Occipital lobe (tissue), 2 donors: ENCODE measurements around the gene NCOA7. TPM values are rescaled to one million over a fixed set of nuclear protein-coding genes. Genes with fewer than 3 reads are reported as not detected.
"Not testable (repeated sequence)": the region's sequence is repeated elsewhere in the genome, so short reads cannot be mapped to it uniquely, and the experiment has no call there.

Experiments
- DNase-seq: peaks from one replicate; lab custom pipeline; 2025; lab: John Stamatoyannopoulos, UW
- total RNA-seq: library from RNA; depleted of rRNA; stranded (reverse); fragments of >200 nt; gene quantifications from one replicate; pipeline ENCODE4 v1.2.3, GENCODE V29; 2014

The NCOA7 gene
- total RNA-seq, 1 donor from 2014 or later: 33.5 TPM

DNA sequence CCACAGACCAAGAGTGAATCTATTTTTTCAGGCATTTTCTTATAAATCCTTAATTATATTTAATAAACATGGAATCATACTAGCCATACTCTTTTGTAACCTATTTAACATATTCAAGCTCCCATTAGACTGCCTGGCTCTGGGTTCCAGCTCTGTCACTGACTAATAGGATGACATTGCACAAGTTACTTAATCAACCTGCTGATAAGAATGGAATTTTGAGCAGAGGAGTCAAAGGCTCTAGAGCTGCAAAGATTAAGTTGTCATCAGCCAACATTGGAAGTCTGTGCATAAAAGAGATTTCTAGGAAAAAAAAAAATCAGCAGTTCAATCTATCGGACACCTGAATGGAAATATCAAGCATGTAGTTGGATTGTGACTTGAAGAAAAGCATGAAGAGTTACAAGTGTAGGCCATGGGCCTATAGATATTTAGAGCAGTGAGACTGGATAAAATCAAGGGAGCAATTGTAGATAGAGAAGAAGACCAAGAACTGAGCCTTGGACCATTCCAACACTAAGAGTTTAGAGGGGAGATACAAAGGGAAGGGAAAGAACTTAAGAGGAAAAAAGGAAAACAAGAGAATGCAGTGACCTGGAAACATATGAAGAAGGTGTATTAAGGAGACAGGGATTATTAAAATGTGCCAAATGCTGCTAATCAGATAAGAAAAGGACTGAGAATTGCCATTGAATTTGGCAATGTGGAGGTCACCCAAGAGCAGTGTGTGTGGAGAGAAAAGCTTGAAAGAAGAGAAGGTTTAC, 154.8 kb downstream of the NCOA7 start:
- DNase-seq: no peak

DNA sequence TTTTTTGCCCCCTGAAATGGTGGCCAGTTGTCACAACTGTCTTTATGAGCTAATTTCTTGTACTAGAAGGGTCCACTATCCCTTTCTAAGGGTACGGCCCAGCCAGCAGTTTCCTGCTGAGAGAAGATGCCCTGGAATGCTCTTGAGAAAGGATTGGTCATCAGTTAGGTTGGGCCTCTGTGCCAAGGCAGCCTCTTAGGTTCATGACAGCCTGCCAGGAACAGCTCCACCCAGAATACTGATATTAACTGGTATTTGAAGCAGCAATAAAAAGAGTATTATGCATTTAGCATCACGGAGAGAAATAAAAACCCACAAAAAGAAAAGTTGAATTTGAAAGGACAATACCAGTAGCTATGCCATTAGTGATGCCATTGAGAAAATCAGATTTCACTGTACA, 156.9 kb downstream of the NCOA7 start:
- no peak for DNase-seq

DNA sequence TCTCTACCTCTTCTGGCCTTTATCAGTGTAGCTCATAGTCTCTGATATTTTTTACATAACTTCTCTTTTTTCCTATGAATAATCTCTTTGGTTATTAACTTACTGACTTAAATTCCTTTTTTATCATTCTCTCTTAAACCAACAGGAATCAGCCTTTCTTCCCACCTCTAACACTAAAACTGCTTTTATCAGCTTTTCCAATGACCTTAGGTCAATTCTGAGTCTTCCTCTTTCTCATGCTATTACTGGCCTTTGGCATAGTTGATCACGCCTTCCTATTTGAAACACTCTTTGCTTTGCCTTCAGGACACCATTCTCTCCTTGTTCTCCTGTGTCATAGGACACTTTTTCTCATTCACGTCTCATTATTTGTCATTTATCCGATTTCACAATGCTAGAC, 157.7 kb downstream of the NCOA7 start:
- no peak for DNase-seq

DNA sequence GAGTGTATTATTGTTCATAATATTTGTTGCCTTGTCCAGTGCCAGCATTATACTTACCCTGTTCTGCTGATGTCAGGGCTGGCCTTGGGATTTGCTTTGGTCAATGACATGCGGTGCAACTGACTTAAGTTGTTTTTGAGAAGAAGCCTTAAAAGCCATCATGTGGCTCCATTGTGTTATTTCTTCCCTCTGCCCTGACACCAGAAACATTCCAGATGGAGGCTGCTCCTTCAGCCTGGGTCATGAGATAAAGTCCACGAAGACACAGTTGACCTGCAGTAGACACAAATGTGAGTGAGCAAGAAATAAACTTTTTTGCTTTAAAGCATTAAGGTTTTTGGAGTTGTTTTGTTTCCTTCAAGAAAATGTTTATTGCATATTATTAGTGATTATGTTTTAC, 158.3 kb downstream of the NCOA7 start:
- DNase-seq: no peak

DNA sequence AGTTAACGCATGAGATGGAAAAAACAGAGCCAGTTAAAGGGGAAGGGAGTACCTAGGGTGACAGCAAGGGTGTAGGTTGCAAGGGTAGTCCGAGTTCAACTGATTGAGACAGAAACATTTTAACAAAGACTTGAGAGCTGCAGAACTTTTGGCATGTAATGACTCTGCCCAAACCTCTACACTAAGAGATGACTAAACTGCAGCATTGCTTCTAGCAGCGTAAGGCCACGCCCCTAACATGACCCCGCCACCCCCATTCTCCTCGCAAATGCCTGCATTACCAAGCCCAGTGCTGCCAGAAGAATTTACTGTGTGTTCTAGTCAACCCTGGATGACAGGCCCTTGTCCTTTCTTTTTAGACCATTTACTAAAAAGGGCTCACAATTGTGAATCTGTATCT, 159.5 kb downstream of the NCOA7 start:
- DNase-seq: no peak

DNA sequence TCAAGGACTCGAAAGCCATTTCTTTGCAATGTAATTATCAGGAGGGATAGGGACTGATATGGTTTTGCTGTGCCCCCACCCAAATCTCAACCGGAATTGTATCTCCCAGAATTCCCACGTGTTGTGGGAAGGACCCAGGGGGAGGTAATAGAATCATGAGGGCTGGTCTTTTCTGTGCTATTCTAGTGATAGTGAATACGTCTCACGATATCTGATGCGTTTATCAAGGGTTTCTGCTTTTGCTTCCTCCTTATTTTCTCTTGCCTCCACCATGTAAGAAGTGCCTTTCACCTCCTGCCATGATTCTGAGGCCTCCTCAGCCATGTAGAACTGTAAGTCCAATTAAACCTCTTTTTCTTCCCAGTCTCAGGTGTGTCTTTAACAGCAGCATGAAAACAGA, 160.0 kb downstream of the NCOA7 start:
- DNase-seq: not testable (repeated sequence)

DNA sequence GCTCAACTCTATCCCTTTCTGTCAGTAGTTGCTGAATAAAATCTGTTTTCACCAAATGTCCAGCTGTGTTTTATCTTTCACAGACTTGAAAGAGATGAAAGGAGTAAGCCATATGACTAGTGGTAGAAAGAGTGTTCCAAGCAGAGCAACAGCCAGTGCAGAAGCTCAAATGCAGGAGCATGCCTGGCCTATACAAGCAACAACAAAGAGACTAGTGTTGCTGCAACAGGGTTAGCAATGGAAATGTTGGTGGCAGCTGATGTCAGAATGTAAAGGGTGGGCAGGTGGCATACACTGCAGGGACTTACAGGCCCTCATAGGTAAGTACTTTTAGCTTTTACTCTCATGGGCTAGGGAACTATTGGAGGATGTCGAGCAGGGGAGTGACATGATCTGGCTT, 160.6 kb downstream of the NCOA7 start:
- no peak for DNase-seq

DNA sequence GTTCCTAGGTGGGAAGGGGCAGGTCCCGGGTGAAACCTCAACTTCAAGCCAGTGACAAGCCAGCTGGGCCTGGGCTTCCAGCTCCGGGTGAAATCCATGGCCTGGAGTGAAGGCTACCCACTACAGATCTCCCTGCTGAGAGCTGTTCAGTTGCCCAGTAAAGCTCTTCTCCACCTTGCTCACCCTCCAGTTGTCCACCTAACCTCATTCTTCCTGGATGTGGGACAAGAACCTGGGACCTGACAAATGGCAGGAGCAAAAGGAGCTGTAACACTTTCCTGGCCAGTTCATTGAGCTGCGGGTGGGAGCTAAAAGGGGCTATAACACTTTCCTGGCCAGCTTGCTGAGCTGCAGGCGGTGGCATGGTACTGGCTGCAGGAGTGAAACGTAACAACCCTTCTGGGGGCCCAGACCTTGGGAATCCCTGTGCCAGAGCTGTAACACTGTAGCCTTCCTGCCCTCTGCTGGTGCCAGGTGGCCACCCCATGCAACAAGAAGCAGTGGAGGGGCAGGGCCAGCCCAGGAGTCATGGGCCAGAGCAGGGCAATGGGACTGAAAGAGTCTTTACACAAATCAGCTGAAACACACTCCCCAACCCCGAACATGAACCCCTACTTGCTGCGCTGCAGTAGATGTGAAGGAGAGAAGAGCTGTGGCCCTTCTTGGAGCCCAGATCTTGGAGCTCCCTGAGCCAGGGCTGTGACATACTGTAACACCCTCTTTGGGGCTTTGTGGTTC, 162.2 kb downstream of the NCOA7 start:
- no peak for DNase-seq

DNA sequence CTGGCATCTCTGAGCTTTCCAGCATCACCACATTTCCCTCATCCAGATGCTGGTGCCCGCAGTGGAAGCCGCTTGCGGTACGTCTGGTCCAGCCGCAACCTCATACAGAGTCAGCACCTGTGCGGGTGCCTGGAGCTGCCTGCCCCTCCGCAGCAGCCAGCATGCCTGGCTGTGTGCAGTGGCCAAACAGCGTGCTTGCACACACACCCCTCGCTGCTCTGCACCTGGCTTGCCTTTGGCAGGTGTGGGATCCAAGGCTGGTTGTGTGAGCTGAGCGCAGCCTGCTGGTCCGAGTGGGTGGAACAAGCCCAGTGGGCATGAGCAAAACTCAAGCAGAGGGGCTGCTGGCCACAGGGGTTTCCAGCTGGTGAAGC, 162.7 kb downstream of the NCOA7 start:
- DNase-seq: no peak

DNA sequence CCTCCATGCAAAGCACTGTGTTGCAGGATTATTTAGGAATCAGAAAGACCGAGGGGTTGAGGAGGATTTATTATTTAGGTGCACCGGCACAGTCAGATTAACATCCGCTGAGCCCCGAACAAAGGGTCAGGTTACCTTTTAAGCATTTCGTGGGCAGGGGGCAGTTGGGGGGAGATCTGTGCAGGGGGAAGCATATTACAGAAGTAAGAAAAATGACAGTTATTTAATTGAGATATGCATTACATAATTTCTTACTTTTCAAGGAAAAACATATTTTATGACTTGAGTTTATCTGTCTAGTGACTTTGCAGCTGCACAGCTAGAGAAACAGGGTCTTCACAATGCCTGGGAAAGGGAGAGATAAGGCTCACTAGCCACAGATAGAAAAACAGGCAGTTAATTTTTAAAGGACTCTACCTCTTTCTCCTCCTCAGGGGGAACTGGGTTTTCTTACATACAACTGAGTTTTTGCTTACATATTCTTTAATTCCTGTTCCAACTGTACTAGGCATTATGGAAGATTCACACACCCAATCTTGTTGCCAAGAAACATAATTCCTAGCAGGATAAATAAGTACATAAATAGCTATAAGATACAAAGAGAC, 164.1 kb downstream of the NCOA7 start:
- no peak for DNase-seq

DNA sequence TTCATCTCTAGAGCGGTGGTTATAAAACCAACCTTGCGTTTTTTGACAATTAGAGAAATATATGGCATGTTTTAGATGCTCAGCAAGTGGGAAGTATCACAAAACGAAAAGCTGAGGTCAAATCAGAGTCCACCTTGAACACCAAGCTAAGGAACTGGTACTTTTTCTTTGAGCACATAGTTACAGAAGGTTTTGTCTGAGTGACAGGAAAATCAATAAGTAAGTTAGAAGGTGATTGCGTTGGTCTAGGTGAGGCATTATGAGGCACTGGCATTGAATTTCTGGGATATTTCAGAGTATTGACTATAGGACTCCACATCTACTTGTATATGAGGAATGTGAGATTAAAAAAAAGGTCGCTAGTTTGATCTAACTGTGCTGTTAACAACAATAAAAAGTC, 165.2 kb downstream of the NCOA7 start:
- DNase-seq: no peak

DNA sequence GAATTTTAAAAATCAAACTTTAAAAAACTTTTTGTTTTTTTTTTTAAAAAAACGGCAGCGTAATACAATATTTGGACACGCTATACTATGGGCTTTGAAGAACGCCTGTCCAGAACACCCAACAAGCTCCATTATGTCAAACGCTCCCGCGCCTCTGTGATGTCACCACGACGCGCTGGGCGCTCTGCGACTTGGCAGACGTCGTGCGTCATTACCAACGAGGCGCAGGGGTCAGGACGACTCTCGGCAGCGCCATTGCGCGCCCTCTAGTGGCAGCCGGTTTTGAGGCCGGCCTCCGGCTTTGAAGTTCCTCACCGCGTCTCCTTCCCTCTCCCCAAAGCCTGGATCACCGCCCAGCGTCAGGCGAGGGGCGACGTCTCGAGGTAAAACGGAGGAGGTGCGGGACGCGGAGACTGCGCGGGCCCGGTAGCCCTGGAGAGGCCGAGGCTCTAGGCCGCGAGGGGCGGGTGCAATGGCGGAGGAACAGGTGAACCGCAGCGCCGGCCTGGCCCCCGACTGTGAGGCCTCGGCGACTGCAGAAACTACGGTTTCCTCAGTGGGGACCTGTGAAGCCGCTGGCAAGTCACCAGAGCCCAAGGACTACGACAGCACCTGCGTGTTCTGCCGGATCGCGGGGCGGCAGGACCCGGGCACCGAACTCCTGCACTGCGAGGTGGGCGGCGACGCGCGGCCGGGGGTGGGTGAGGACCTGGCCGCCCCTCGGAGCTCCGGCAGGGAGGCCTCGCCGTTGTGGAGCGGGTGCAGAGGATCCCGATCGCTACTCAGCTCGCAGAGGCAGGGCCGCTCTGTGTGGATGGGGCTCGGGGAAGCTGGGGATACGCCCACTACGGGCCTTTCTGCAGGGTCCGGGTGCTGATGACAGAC, 166.0 kb downstream of the NCOA7 start, which contains the start of gene HINT3:
Gene HINT3 (plus strand): TSS at position 265 of the 885 bp plus-strand sequence. CDS start 208 bp downstream, at position 473.
- peak; percentile 95 for DNase-seq

DNA sequence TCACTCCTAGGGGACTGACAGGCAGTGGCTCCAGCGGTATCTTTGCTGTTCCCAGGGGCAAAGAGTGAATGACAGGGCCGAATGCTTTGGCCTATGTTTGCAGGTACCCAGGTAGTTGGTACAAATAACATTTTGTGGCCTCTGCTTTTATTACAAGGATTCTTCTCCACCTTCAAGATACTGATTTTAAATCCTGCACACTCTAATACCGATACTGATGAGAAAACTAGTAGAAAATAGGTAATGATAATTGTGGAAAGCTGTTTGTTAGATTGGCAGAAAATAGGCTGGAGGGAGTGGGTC, 166.6 kb downstream of the NCOA7 start:
- no peak for DNase-seq

DNA sequence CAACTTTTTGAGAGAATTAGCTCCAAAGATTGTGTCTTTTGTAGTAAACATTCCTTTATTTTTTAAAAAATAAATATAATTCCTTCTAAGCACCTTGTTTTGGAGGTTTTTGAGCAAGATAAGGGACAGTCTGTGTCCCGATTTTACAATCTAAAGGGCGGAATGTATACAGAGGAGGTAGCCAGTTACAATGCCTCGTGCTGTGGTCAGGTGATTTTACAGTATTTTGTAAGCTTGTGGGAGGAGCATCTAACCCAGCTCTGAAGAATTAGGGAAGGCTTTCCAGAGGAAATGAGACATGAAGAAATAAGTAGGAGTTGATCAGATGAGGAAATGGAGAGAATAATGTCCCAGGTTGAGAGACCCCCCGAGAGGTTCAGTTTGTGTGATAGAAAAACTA, 167.1 kb downstream of the NCOA7 start:
- DNase-seq: no peak

DNA sequence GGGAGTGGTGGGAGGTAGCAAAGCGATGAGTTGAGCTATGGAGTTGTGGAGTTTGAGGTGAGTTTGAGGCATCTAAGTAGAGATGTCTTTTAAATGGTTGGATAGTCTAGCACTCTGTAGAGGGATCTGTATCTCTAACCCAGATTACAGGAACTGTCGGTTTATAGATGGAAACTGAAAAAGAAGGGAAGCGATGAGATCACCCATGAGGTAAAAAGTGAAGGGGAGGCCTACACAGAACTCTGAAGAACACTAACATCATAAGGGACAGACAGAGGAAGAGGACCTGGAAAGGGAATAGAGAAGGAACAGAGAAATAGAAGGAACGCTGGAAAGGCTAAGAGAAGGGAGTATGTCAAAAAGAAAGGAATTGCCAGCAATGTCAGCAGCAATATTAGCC, 168.3 kb downstream of the NCOA7 start:
- DNase-seq: no peak

DNA sequence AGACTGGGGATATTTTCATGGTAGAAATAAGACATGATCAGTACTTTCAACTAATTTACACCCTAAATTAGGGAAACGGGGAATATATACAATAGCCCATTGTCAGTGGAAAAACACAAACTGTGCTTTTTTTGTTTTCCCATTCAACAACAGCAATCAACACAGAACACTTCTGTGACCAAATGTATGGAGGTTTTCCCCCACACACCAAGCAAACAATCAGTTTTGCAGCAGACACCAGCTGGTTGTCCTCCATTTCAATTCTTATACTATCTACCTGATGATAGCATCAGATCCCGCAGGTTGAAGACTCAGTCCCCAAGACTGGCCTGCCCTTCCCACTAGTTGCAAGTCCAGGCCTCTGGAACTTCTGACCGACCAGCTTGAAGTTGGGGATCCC, 170.4 kb downstream of the NCOA7 start:
- DNase-seq: no peak

DNA sequence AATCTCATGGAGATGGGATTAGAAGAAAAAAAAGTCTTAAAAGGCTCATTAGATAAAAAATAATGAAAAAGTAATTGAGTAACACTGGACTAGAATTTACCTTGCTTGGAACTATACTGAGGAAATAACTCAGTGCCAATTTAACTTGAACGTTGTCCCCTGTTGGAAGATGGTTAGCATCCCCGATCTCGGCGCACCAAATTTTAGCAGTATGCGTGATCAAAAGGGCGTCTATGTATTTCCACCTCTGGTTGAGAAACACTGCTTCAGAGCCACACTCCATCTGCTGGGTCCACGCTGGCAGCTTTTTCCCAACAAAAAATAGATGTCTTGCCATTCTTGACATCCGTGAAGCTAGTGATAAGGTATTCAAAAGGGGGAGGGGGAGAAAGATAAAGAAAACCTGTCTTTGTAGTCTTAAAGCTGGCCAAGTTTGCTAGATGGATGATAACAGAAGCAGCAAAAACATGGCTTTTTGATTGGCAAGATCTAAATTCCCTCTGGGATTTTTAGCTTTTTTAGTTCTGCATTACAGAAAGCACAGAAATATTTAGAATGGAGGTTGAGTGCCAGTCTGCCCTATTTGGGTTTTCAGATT, 172.2 kb downstream of the NCOA7 start:
- no peak for DNase-seq

DNA sequence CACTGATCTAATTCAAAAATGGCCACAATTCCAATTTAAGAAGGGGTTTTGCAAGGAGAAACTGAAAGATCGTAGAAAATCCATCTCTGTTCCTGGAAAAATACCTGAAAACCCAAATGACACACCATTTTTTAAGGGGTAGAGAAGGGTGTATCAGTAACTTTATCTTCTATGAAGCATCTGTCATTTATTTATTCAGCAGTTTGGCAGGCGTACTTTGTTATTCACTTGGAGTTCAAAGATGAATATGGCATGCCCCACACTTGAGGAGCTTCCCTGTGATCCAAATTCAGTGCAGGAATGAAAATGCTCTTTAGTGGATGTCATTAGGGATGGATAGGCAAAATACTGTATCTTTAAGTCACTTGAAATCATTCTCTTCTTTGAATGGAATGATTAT, 173.1 kb downstream of the NCOA7 start:
- DNase-seq: no peak

DNA sequence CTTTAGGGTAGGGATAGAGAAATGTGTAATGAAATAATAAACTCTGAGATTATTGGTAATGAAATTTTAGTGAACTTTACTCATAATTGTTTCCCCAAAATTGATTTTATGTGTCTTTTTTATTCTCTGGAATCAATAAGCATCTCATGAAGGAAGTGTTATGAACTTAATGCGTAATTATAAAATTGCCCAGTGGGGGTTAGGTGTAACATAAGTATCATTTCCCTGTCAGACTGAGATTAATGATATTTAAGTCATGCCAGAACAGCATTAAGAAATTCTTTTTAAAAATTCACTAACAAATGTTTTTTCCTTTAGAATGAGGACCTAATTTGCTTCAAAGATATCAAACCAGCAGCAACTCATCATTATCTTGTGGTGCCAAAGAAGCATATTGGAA, 175.8 kb downstream of the NCOA7 start:
- no peak for DNase-seq

DNA sequence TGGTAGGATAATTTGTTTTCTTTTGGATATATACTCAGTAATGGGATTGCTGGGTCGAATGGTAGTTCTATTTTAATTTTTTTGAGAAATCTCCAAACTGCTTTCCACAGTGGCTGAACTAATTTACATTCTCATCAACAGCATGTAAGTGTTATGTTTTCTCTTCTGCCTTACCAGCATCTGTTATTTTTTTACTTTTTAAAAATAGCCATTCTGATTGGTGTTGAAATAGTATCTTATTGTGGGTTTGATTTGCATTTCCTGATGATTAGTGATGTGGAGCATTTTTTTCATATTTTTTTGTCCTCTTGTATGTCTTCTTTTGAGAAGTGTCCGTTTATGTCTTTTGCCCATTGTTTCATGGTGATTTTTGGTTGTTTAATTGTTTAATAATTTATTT, 177.7 kb downstream of the NCOA7 start:
- DNase-seq: no peak

DNA sequence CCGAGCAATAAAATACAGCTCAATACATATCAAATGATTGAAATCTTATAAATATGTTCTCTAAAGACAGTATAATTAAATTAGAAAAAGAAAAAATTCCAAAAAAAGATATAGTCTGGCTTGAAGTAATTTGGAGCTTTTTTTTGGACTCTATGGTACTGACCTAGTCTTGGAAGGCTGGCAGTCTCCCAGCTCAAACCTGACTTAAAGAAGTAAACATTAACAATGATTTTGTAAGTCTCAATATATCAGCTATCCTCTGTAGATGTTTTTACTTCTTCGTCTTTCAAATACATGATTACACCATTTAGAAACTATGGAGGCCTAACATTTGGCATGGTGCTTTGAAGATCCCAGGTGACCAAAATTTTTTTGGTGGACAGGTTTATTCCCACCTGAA, 180.0 kb downstream of the NCOA7 start:
- no peak for DNase-seq
